Sigmoid colon (tissue), 7 donors: Measurements from ENCODE around the gene SPATS2L. TPM values are rescaled to one million over a fixed set of nuclear protein-coding genes. Genes with fewer than 3 reads are reported as not detected.

Experiments
- DNase-seq: peaks from one replicate; pipeline ENCODE4 v3.0.0-alpha.2; 2019
- H3K27ac ChIP-seq, 4 donors: fragments of 200-600 bp; sonication (generic); one replicate each; pipeline ENCODE4 v1.5.1; 2016 to 2019; ENCODE audit warnings: mild to moderate bottlenecking in 1 of 4
- H3K27me3 ChIP-seq, 3 donors: fragments of 200-600 bp; sonication (generic); one replicate each; pipeline ENCODE4 v1.5.1; 2019; ENCODE audit warnings: mild to moderate bottlenecking in 1 of 3
- H3K36me3 ChIP-seq, 4 donors: fragments of 200-600 bp; sonication (generic); one replicate each; pipeline ENCODE4 v1.5.1; 2016 to 2019
- H3K4me1 ChIP-seq, 4 donors: fragments of 200-600 bp; sonication (generic); one replicate each; pipeline ENCODE4 v1.5.1; 2017 to 2019
- H3K4me3 ChIP-seq, 4 donors: fragments of 200-600 bp; sonication (generic); one replicate each; pipeline ENCODE4 v1.5.1; 2017 to 2019; ENCODE audit warnings: mild to moderate bottlenecking in 2 of 4, moderate library complexity in 1 of 4
- H3K9me3 ChIP-seq, 4 donors: fragments of 200-600 bp in 3 of 4; sonication (generic) in 3 of 4; one replicate each; pipeline versions ENCODE4 v1.5.1 to v1.6.1; 2013 to 2019
- EP300 ChIP-seq, 4 donors: sonication (generic); formaldehyde crosslinking; IDR thresholded peaks; one replicate each; pipeline ENCODE4 v1.6.1; 2017; ENCODE audit warnings: antibody characterized with exemption in 4 of 4
- POLR2A ChIP-seq, 2 donors: fragments of 450-650 bp; IDR thresholded peaks; one replicate each; pipeline ENCODE4 v1.6.1; 2016; ENCODE audit warnings: antibody characterized with exemption in 2 of 2, mild to moderate bottlenecking in 2 of 2, moderate library complexity in 2 of 2
- POLR2AphosphoS5 ChIP-seq, 4 donors: sonication (generic); formaldehyde crosslinking; IDR thresholded peaks; one replicate each; pipeline ENCODE4 v1.6.1; 2017; ENCODE audit warnings: antibody characterized with exemption in 4 of 4
- WGBS, 2 donors: extraction: QIAGEN DNeasy Blood & Tissue Kit; methylation state at CpG; one replicate each; pipeline ENCODE4 v1.1.7; 2013; 5-methylcytosine and 5-hydroxymethylcytosine counted together
- intact Hi-C: fragments of 100-400 bp; cut with DNase I; formaldehyde crosslinking; loops from one replicate; pipeline ENCODE4 v1.15.1; 2023
- polyA plus RNA-seq, 3 donors: library from polyadenylated mRNA; stranded (reverse); fragments of 200-250 nt; gene quantifications; one replicate each; pipeline ENCODE4 v1.2.3, GENCODE V29; 2013
- total RNA-seq, 4 donors: library from RNA; depleted of rRNA; stranded (reverse); fragments of >200 nt; gene quantifications; one replicate each; pipeline ENCODE4 v1.1.0, GENCODE V29; 2016
- TF ChIP-seq, protein P1 (sequence below), 4 experiments: fragments of 450-650 bp in 3 of 4; fragments of 200-600 bp in 1 of 4; IDR thresholded peaks; one replicate each; pipeline ENCODE4 v1.5.1; 2016 to 2019; ENCODE audit warnings: antibody characterized with exemption in 4 of 4, mild to moderate bottlenecking in 3 of 4, moderate library complexity in 2 of 4
- donor health status: healthy with polysubstance abuse.
- donor health status: Bipolar disorder and iron deficiency.
- donor health status: healthy.

SPATS2L gene
- total and polyA plus RNA-seq, 7 donors = 63.5 to 305 (median 104) TPM

DNA sequence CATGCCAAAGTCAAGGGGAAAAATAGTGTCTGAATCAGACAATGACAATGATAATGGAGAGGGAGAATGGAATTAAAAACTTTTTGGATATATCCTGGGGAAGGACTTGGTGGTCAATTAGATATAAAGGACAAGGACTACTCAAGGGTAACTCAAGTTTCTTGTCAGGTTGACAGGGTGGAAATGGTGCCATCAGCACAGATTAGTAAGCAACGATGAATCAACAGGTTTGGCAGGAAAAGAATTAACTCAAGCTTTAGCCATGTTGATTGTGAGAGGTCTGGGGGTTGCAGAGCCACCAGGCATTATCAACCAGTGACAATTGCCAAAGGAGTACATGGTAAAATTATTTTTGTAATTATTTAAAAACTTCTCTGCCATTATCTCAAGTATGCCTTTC is 35.8 kb upstream of the SPATS2L start:
- intact Hi-C loops = no loop called here
- no peaks in the 10 kb centered on the region for H3K9me3 ChIP-seq
- no peak for DNase-seq
- WGBS, 2 donors = 39 to 70% methylated on average over 1 of the region's 1 CpG
- no peaks in the 10 kb centered on the region for H3K27me3 ChIP-seq
- no peaks in the 10 kb centered on the region for H3K36me3 ChIP-seq
- H3K4me3 ChIP-seq = no peak overlapping the region
- TF ChIP-seq POLR2A (IDR thresholded peaks at IDR 0.05) = no peak
- TF ChIP-seq POLR2AphosphoS5 (IDR thresholded peaks at IDR 0.05) = no peak
- no peak for TF ChIP-seq EP300 (IDR thresholded peaks at IDR 0.05)
- TF ChIP-seq, protein P1, sequence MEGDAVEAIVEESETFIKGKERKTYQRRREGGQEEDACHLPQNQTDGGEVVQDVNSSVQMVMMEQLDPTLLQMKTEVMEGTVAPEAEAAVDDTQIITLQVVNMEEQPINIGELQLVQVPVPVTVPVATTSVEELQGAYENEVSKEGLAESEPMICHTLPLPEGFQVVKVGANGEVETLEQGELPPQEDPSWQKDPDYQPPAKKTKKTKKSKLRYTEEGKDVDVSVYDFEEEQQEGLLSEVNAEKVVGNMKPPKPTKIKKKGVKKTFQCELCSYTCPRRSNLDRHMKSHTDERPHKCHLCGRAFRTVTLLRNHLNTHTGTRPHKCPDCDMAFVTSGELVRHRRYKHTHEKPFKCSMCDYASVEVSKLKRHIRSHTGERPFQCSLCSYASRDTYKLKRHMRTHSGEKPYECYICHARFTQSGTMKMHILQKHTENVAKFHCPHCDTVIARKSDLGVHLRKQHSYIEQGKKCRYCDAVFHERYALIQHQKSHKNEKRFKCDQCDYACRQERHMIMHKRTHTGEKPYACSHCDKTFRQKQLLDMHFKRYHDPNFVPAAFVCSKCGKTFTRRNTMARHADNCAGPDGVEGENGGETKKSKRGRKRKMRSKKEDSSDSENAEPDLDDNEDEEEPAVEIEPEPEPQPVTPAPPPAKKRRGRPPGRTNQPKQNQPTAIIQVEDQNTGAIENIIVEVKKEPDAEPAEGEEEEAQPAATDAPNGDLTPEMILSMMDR (IDR thresholded peaks at IDR 0.05) = no peak
- no peak overlapping the region for H3K27ac ChIP-seq
- H3K4me1 ChIP-seq = no peaks in the 10 kb centered on the region

DNA sequence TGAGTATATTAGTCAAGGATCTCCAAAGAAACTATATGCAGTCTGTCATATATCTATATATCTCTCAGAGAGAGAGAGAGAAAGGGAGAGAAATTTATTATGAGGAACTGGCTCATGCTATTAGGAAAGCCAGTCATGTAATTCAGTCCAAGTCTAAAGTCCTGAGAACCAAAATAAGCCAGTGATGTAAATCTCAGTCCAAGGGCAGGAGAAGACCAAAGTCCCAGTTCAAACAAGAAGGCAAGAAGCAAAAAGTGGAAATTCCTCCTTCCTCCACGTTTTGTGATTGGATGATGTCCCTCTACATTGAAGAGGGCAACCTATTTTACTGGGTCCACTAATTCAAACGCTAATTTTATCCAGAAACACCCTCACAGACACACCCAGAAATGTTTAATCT is 34.2 kb upstream of the SPATS2L start:
- no peak overlapping the region for H3K4me3 ChIP-seq
- H3K27me3 ChIP-seq = no peaks in the 10 kb centered on the region
- DNase-seq = no peak
- no peak overlapping the region for H3K27ac ChIP-seq
- intact Hi-C loops = no loop called here
- no peaks in the 10 kb centered on the region for H3K36me3 ChIP-seq
- no peak for TF ChIP-seq POLR2A (IDR thresholded peaks at IDR 0.05)
- TF ChIP-seq EP300 (IDR thresholded peaks at IDR 0.05) = no peak
- TF ChIP-seq POLR2AphosphoS5 (IDR thresholded peaks at IDR 0.05) = no peak
- TF ChIP-seq, protein P1 (IDR thresholded peaks at IDR 0.05) = no peak
- H3K4me1 ChIP-seq = no peaks in the 10 kb centered on the region
- no peaks in the 10 kb centered on the region for H3K9me3 ChIP-seq
- WGBS, 2 donors = 61 to 81% methylated on average over 2 of the region's 2 CpGs

DNA sequence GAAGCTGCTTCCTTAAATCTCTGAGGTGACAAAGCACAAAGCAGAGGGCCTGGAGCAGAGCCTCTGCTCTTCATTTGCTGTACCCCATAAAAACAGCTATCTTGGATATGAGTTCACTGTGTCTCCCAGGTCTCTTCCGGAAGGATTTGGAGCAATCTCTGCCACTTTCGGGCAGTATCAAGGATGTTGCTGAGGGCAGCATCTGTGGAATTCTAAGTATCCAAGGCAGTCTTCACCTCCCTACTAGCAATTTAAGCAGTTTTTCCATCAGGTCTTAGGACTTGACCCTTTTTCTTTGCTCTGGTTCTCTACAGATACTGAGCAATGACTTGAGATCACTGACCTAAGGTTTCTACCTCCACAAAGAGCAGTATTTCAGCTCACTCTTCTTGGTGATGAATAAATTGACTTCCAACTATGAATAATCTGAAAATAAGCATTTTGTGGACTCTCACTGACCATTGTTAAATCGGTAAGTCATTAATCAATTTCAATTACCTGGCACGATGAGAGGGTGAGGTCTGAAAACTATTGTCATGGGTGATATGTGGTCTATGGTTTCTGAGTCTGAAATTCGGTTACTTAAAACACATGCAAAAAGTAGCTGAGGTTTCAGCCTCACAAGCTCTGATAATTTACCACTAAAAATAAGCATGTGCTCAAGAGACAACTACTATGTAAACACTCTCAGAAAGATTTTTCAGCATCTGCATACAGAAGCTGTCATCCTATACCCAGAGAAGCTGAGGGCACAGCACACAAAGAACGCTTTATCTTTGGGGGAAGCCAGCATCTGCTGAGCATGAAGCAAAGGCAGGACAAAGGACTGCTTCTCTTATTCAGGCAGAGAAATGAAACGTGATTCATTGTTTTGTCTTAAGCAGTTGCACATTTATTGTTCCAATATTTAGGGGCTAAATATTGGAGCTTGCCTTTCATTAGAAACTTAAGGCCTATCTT is 32.1 kb upstream of the SPATS2L start:
- Histone ChIP-seq H3K27ac (no peak overlapping the region), H3K36me3 (no peaks in the 10 kb centered on the region), H3K4me3 (no peak overlapping the region), H3K9me3 (no peaks in the 10 kb centered on the region), H3K4me1 (no peaks in the 10 kb centered on the region), H3K27me3 (no peaks in the 10 kb centered on the region)
- 84 to 85% methylated on average over 7 of the region's 7 CpGs for WGBS, 2 donors
- intact Hi-C loops = no loop called here
- TF ChIP-seq POLR2AphosphoS5 (IDR thresholded peaks at IDR 0.05) = no peak
- TF ChIP-seq, protein P1 (IDR thresholded peaks at IDR 0.05) = no peak
- no peak for DNase-seq

DNA sequence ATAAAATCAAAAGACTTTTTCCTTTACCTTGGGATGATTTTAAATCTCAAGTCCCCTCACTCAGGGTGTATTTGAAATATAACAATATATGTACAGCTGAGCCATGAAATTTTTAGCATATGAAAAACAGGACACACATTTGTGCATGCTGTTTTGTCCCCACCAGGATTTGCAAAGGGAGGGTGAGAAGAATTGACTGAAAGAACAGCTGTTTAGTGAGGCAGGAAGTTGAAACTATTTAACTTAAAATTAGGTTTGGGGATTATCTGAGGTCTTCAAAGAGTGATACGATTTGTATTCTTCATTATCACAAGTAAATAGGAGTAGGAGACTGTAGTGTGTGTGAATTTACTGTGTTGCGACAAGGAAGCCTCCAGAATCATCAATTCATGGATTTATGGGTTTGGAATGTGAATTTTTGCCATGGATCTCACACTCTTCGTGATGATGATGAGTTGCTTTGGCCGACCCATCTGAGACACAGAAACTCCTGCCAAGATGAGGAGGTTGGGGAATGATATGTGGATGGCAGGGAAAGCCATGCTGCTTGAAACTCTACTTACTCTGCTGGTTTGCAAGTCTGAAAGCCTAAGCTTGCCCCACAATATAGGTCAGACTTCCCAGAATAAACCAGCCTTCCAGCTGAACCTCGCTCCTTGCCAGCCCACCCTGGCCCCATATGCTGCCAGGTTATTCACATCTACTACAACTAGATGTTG is 31.0 kb upstream of the SPATS2L start:
- H3K9me3 ChIP-seq = no peaks in the 10 kb centered on the region
- no peak for DNase-seq
- no peak overlapping the region for H3K4me3 ChIP-seq
- no peaks in the 10 kb centered on the region for H3K27me3 ChIP-seq
- TF ChIP-seq, protein P1 (IDR thresholded peaks at IDR 0.05) = no peak
- TF ChIP-seq EP300 (IDR thresholded peaks at IDR 0.05) = no peak
- TF ChIP-seq POLR2A (IDR thresholded peaks at IDR 0.05) = no peak
- H3K4me1 ChIP-seq = no peaks in the 10 kb centered on the region
- WGBS, 2 donors = 82 to 88% methylated on average over 5 of the region's 5 CpGs
- intact Hi-C loops = no loop called here
- no peaks in the 10 kb centered on the region for H3K36me3 ChIP-seq
- H3K27ac ChIP-seq = no peak overlapping the region
